Esophagus squamous epithelium (tissue), 5 donors: Measurements from ENCODE around the gene PLCD1. TPM values are rescaled to one million over a fixed set of nuclear protein-coding genes. Genes with fewer than 3 reads are reported as not detected.
A peak's percentile ranks its signal among the peaks of the same experiment; 100 is the strongest.

Experiments used
- DNase-seq: peaks from one replicate; lab custom pipeline; 2025; lab: John Stamatoyannopoulos, UW
- H3K27ac ChIP-seq, 4 donors: fragments of 200-600 bp; sonication (generic); one replicate each; pipeline ENCODE4 v1.5.1; 2016 to 2019; ENCODE audit warnings: mild to moderate bottlenecking in 1 of 4
- H3K27me3 ChIP-seq, 4 donors: fragments of 200-600 bp; sonication (generic); 1 replicate in 3 of 4; 2 replicates in 1 of 4; pipeline versions ENCODE4 v1.5.1 to v1.6.0; 2017 to 2021; ENCODE audit warnings: antibody characterized with exemption in 1 of 4
- H3K36me3 ChIP-seq, 3 donors: fragments of 200-600 bp; sonication (generic); one replicate each; pipeline ENCODE4 v1.5.1; 2016 to 2019
- H3K4me1 ChIP-seq, 3 donors: fragments of 200-600 bp; sonication (generic); one replicate each; pipeline ENCODE4 v1.5.1; 2017 to 2019
- H3K4me3 ChIP-seq, 4 donors: fragments of 200-600 bp; sonication (generic); 1 replicate in 3 of 4; 2 replicates in 1 of 4; pipeline ENCODE4 v1.5.1; 2016 to 2019; ENCODE audit warnings: mild to moderate bottlenecking in 2 of 4, moderate library complexity in 1 of 4
- H3K9me3 ChIP-seq, 3 donors: fragments of 200-600 bp; sonication (generic); one replicate each; pipeline ENCODE4 v1.5.1; 2016 to 2019
- POLR2A ChIP-seq, 4 donors: fragments of 450-650 bp; IDR thresholded peaks; one replicate each; pipeline ENCODE4 v1.6.1; 2017; ENCODE audit warnings: antibody characterized with exemption in 4 of 4, mild to moderate bottlenecking in 4 of 4, moderate library complexity in 3 of 4
- WGBS, 2 donors: methylation state at CpG; one replicate each; pipeline ENCODE4 v1.1.5; 2018; 5-methylcytosine and 5-hydroxymethylcytosine counted together
- intact Hi-C: fragments of 100-400 bp; cut with DNase I; formaldehyde crosslinking; loops from one replicate; pipeline ENCODE4 v1.15.0; 2022
- total RNA-seq, 4 donors: library from RNA; depleted of rRNA; stranded (reverse); fragments of >200 nt; gene quantifications; one replicate each; pipeline ENCODE4 v1.1.0, GENCODE V29; 2016
- TF ChIP-seq, protein P1 (sequence below), 6 experiments: fragments of 450-650 bp in 4 of 6; fragments of 200-600 bp in 2 of 6; sonication (generic) in 2 of 6; IDR thresholded peaks; one replicate each; pipeline ENCODE4 v1.5.1; 2016 to 2019; ENCODE audit warnings: antibody characterized with exemption in 6 of 6, mild to moderate bottlenecking in 4 of 6, moderate library complexity in 4 of 6
- donor health status: DM: yes; HTN: yes; CAD: no.

PLCD1 gene
- total RNA-seq, 4 donors from 2014 or later, result 24.2 to 37.9 (median 35.0) TPM

DNA sequence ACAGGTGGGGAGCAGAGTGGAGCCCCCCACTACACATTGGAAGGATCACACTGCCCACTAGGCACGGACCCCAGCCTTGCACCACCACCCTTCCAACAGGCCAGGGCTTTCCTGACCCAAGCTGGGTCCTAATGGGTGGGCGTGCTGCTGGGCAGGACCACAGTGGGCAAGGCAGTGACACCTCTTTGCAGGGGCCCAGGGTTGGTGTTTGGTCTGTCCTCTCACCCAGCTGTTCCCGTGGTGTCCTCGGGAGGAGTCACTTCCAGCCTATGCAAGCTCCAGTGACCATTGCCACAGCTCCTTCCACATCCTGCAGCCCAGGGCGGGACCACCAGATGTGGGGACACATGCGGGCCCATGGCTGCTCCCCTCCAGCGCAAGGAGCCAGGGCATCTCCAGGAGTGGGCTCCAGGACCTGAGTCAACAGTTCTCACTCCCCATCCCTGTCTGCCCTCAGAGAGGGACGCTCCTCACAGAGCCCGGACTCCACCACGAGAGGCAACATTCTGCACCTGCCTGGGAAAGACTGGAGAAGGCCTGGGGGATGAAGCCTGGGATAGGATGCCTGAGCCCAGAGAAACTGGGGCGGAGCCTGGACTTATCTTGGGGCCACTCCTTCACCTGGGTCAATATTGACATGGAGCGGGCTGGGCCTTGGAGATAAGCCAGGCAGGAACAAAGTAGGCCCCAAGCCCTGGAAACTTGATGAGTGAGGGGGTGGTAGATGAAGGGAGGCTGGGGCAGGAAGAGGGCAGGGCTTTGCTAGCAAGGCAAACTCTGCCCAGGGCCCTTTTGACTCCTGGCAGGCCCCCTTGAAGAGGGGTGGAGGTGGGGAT, 42.7 kb downstream of the PLCD1 start:
- H3K27me3 ChIP-seq, result no peaks in the 10 kb centered on the region
- peaks cover 5 to 63% (median 37%) of the 10 kb centered on the region in 3 donors for H3K4me1 ChIP-seq
- intact Hi-C loops, result no loop called here
- TF ChIP-seq, protein P1, sequence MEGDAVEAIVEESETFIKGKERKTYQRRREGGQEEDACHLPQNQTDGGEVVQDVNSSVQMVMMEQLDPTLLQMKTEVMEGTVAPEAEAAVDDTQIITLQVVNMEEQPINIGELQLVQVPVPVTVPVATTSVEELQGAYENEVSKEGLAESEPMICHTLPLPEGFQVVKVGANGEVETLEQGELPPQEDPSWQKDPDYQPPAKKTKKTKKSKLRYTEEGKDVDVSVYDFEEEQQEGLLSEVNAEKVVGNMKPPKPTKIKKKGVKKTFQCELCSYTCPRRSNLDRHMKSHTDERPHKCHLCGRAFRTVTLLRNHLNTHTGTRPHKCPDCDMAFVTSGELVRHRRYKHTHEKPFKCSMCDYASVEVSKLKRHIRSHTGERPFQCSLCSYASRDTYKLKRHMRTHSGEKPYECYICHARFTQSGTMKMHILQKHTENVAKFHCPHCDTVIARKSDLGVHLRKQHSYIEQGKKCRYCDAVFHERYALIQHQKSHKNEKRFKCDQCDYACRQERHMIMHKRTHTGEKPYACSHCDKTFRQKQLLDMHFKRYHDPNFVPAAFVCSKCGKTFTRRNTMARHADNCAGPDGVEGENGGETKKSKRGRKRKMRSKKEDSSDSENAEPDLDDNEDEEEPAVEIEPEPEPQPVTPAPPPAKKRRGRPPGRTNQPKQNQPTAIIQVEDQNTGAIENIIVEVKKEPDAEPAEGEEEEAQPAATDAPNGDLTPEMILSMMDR (IDR thresholded peaks at IDR 0.05), result no peak
- TF ChIP-seq POLR2A (IDR thresholded peaks at IDR 0.05), result no peak
- 56 to 68% methylated on average over 3 to 5 of the region's 12 CpGs for WGBS, 2 donors
- H3K4me3 ChIP-seq, result no peak overlapping the region
- peaks cover 0 to 13% (median 0%) of the 10 kb centered on the region in 3 donors for H3K36me3 ChIP-seq
- no peak for DNase-seq
- no peaks in the 10 kb centered on the region for H3K9me3 ChIP-seq
- H3K27ac ChIP-seq, result peak overlapping the region in 3 of 4 donors; percentile 40 to 48 (median 44)

DNA sequence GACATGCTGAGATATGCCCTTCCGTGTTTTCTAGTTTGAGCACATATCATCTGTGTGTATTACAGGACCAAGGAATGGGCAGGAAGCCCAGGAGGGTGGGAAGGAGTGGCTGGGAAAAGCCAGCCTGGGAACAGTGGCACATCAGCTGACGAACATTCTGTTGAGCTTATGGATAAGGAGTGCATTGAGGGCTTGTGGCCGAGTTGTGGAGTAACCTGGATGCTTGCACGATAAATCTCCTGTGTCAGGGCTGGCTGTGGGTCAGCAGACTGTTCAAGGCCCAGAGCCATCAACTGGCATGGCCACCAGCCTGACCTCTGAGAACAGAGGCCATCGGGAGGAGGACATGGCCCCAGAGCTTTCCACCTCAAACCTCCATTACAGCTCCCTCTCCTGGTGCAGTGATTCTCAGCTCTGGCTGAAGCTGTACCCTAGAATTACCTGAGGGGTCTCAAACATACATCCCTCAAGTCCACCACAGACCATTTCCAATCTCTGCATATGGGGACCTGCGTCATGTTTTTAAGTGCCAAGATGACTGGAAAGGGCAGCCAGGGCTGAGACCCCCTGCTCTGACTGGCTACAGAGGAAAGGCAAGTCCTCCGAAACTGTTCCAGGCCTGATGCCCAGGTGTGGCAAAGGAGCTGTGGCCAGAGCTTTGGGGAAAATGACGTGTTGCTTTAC, 43.7 kb downstream of the PLCD1 start:
- TF ChIP-seq, protein P1 (IDR thresholded peaks at IDR 0.05), result no peak
- Histone ChIP-seq H3K4me1 (peaks cover 2 to 56% (median 37%) of the 10 kb centered on the region in 3 donors), H3K4me3 (no peak overlapping the region), H3K27ac (peak overlapping the region in 3 of 4 donors; percentile 12 to 48 (median 28)), H3K9me3 (no peaks in the 10 kb centered on the region), H3K36me3 (peaks cover 0 to 22% (median under 1%) of the 10 kb centered on the region in 3 donors), H3K27me3 (no peaks in the 10 kb centered on the region)
- intact Hi-C loops, result no loop called here
- no peak for DNase-seq
- 51 to 64% methylated on average over 7 to 8 of the region's 8 CpGs for WGBS, 2 donors

DNA sequence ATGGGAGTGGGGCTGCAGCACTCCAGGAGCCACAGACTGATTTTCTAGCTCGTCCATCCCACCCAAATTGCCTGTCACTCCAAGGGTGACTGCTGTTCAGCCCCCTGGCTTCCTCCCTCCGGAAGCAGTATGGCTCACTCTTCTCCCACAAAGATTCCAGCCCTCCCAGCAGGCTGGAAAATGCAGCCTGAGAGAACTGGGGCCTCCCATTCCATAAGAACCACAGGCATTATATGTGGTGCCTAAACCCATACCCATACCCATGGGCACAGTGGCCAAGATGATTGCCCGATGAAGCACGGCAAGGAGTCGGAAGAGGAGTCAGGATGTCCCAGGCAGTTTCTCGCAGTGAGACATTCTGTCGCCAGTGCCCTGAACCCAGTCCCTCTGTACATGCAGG, 44.8 kb downstream of the PLCD1 start:
- DNase-seq, result no peak
- Histone ChIP-seq H3K27ac (peak overlapping the region in 1 of 4 donors; percentile 12), H3K36me3 (peaks cover 0 to 34% (median 4%) of the 10 kb centered on the region in 3 donors), H3K9me3 (no peaks in the 10 kb centered on the region), H3K4me1 (peaks cover 0 to 49% (median 37%) of the 10 kb centered on the region in 3 donors), H3K27me3 (no peaks in the 10 kb centered on the region), H3K4me3 (no peak overlapping the region)
- TF ChIP-seq POLR2A (IDR thresholded peaks at IDR 0.05), result no peak
- TF ChIP-seq, protein P1 (IDR thresholded peaks at IDR 0.05), result no peak
- intact Hi-C loops, result no loop called here
- WGBS, 2 donors, result 100% methylated on average over 6 of the region's 7 CpGs; no CpG with 5 or more reads in 1 of the 2 donors

DNA sequence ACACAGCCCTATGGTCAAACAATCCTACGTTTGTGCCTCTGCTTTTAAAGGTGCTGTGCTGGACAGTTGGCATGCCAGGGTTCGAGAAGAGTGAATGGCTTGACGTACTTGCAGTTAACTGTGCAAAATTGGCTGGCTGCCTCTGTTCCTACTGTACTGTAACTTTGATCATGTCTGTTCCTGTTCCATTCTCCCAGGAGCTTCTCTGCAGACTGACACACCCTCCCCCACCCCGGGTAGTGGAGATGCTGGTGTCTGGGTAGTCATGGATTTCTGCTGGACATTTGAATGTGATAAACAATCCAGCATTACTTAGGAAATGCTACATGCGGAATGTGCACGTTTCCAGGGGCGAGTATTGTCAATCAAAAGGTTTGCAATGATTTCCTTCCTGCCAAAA, 45.4 kb downstream of the PLCD1 start:
- WGBS, 2 donors, result 42 to 43% methylated on average over 7 of the region's 7 CpGs
- Histone ChIP-seq H3K4me3 (no peak overlapping the region), H3K27me3 (no peaks in the 10 kb centered on the region), H3K4me1 (peaks cover 0 to 49% (median 37%) of the 10 kb centered on the region in 3 donors), H3K9me3 (no peaks in the 10 kb centered on the region), H3K27ac (no peak overlapping the region), H3K36me3 (peaks cover 0 to 40% (median 4%) of the 10 kb centered on the region in 3 donors)
- TF ChIP-seq POLR2A (IDR thresholded peaks at IDR 0.05), result no peak
- TF ChIP-seq, protein P1 (IDR thresholded peaks at IDR 0.05), result no peak
- intact Hi-C loops, result no loop called here
- DNase-seq, result no peak

DNA sequence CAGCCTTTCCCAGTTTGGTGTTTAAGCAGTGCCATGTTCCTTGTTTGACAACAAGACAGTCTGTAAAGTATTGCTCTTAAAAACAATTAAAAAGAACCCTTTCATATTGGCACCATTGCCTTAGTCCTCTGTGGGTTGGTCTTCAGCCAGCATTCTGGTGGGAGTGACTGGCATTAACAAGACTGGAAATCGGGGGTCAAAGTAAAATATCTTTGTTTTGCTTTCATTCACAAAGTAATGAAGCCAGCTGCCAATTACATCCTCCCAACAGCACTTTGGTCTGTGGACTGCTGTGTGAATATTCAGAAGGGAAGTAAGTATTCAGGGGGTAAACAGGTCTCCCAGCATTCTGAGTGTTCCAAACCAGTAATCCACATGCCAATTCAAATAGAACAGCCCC, 47.1 kb downstream of the PLCD1 start:
- Histone ChIP-seq H3K9me3 (no peaks in the 10 kb centered on the region), H3K4me3 (no peak overlapping the region), H3K27ac (no peak overlapping the region), H3K36me3 (peaks cover 0 to 47% (median 4%) of the 10 kb centered on the region in 3 donors), H3K4me1 (peaks cover 0 to 44% (median 35%) of the 10 kb centered on the region in 3 donors), H3K27me3 (no peaks in the 10 kb centered on the region)
- DNase-seq, result no peak
- no peak for TF ChIP-seq POLR2A (IDR thresholded peaks at IDR 0.05)
- TF ChIP-seq, protein P1 (IDR thresholded peaks at IDR 0.05), result no peak
- 30 to 54% methylated on average over 1 of the region's 1 CpG for WGBS, 2 donors
- intact Hi-C loops, result no loop called here
